Fibroblast of lung (primary cell): ENCODE measurements around the gene KCNJ6.

Experiments used
- CTCF ChIP-seq, 2 donors: IDR thresholded peaks in 1 of 2; conservative IDR thresholded peaks in 1 of 2; 1 replicate in 1 of 2; 2 replicates in 1 of 2; pipeline ENCODE4 v1.5.1; 2011 to 2012; ENCODE audit warnings: low read length in 2 of 2, control low read depth in 1 of 2, inconsistent platforms in 1 of 2, low read depth in 1 of 2, mild to moderate bottlenecking in 1 of 2
- EZH2 ChIP-seq: IDR thresholded peaks from 2 replicates; pipeline ENCODE4 v1.5.1; 2012; ENCODE audit warnings: low read length, control low read depth, mild to moderate bottlenecking; ENCODE audit errors: missing control alignments

GRCh38 chr21:37665230-37666024, 250.8 kb downstream of the KCNJ6 start:
- TF ChIP-seq CTCF (conservative IDR thresholded peaks at IDR 0.05 in 1 of 2, IDR thresholded peaks at IDR 0.05 in 1 of 2; ENCODE audit: low read depth in 1 of 2, low read length in 2 of 2): no peak
- no peak for TF ChIP-seq EZH2
